NCI-H345 treated with DMSO at 0.1 percent for 48 hours (cell line): Measurements from ENCODE around the gene ZNF496.

Source experiments
- DNase-seq: peaks from one replicate; lab custom pipeline; 2025; ENCODE audit not compliant: unreplicated experiment; lab: John Stamatoyannopoulos, UW

Gene ZNF496

GRCh38 chr1:247330548-247331171 is 1.0 kb downstream of the ZNF496 start:
- DNase-seq = no peak

- DNase-seq = no peak
These were observed 2.5 kb downstream of the ZNF496 start for GRCh38 chr1:247329097-247329617.

- no peak for DNase-seq
These were observed 3.4 kb downstream of the ZNF496 start for GRCh38 chr1:247328311-247328710.

- DNase-seq = no peak
These were observed 5.1 kb downstream of the ZNF496 start for GRCh38 chr1:247326411-247327130.

- no peak for DNase-seq
These were observed 6.7 kb downstream of the ZNF496 start for GRCh38 chr1:247324923-247325322.

- no peak for DNase-seq
These were observed 7.4 kb downstream of the ZNF496 start for GRCh38 chr1:247324204-247324787.

GRCh38 chr1:247322849-247323586 is 8.6 kb downstream of the ZNF496 start:
- DNase-seq = no peak

GRCh38 chr1:247322442-247322841 is 9.2 kb downstream of the ZNF496 start:
- DNase-seq = no peak

- no peak for DNase-seq
These were observed 14.0 kb downstream of the ZNF496 start for GRCh38 chr1:247317702-247318101.

- no peak for DNase-seq
These were observed 15.0 kb downstream of the ZNF496 start for GRCh38 chr1:247316590-247317197.

- DNase-seq = no peak
These were observed 27.6 kb downstream of the ZNF496 start for GRCh38 chr1:247304031-247304430.

GRCh38 chr1:247303216-247303615 is 28.5 kb downstream of the ZNF496 start:
- DNase-seq = no peak

- DNase-seq = no peak
These were observed 30.5 kb downstream of the ZNF496 start for GRCh38 chr1:247301176-247301540.

- DNase-seq = no peak
These were observed 31.0 kb downstream of the ZNF496 start for GRCh38 chr1:247300491-247301175.

- no peak for DNase-seq
These were observed 31.8 kb downstream of the ZNF496 start for GRCh38 chr1:247299723-247300381.

GRCh38 chr1:247298701-247299100 is 33.0 kb downstream of the ZNF496 start:
- DNase-seq = no peak

- DNase-seq = no peak
These were observed 33.6 kb downstream of the ZNF496 start for GRCh38 chr1:247298124-247298481.

GRCh38 chr1:247297263-247298123 is 34.2 kb downstream of the ZNF496 start:
- no peak for DNase-seq

GRCh38 chr1:247296599-247297180 is 35.0 kb downstream of the ZNF496 start:
- no peak for DNase-seq
